Activated T-cell treated with anti-CD3 and anti-CD28 coated beads for 24 hours (primary cell): Measurements from ENCODE around the gene HOXA4.

Source experiments
- DNase-seq: peaks from one replicate; pipeline ENCODE4 v3.0.0-alpha.2; 2020; ENCODE audit warnings: low read depth

HOXA4 gene

DNA sequence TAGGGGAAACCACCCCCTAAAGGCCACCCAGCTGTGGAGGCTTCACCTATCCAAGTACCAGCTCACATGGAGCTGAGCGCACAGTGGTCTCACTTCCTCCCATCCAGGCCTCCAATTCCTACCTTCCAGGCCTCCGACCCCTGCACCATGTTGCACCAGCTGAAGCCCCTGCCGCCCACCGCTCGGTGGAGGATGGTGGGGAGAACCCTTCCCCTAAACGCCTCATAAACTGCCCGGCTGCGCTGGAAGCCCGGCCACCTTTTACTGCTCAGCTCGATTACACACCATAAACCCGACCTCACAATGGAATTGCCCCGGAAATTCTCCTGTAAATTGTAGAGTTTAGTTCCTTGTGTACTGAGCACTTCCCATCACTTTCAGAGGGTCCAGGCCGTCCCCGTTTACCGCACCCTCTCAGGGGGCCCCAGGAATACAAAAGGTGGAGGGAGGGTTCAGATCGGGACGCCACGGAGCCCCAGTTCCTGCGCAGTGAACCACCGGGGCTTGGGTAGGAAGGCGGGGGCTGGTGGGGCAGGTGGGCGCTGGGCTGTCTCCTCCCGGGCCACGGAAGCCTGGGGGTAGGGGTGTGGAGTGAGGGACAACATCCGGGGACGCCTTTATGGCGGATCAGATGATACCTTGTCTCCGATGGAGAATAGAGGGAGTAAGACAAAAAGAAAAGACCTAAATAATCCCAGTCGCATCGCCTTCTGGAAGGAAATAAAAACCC is 27.3 kb upstream of the HOXA4 start:
- no peak for DNase-seq

DNA sequence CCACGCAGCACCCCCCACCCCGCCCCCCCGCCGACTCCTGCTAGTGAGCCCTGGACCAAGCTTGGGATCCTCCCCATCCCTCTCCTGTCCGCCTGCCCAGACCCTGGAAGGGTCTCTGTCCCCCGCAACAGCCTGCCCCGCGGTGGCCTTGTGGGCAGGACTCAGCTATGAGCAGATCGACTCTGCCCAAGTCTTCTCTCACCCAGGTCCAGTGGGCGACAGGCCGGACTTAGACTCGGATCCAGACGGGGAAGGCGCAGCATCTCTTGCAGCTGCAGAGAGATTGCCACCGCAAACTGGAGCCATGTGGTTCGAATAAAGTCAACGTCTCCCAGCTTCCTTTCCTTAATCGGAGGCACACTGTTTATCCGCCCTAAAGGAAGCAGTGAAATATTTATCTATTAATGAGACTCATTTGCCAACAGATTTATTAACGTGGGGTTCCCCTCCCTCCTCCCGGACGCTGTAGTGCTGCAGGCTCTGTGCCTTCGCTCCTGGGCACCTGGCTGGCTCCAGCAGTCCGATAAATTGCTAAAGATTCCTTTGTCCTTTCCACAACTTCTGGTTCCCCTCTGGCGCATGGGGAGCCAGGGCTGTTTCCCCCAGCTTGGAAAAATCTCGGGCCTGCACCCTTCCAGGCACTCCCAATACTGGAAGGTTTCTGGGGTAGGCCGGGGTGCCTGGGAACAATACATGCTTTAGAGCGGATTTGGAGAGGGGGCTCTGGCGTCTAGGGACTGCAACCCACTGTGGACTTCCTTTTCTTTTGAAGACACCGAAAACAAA is 26.6 kb upstream of the HOXA4 start:
- DNase-seq: no peak

DNA sequence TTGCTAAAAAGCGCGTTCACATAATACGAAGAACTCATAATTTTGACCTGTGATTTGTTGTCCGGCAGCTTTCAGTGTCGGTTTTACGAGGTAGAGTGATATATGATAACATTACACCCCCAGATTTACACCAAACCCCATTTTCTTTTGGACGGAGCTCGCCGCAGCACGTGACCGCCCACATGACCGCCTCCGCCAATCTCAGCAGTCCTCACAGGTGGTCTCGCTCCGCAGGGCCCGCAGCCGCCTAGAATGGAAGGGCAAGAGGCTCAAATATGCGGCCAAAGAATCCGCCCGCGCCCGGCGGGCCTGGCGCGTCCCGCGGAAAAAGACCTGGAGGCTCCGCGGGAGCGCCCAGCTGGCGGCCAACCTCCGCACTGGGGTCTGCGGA is 25.9 kb upstream of the HOXA4 start, which contains the start of gene HOXA7:
Gene HOXA7 (minus strand): TSS at position 168 of the 391 bp plus-strand sequence. CDS start 130 bp downstream, at position 38.
- DNase-seq: no peak

DNA sequence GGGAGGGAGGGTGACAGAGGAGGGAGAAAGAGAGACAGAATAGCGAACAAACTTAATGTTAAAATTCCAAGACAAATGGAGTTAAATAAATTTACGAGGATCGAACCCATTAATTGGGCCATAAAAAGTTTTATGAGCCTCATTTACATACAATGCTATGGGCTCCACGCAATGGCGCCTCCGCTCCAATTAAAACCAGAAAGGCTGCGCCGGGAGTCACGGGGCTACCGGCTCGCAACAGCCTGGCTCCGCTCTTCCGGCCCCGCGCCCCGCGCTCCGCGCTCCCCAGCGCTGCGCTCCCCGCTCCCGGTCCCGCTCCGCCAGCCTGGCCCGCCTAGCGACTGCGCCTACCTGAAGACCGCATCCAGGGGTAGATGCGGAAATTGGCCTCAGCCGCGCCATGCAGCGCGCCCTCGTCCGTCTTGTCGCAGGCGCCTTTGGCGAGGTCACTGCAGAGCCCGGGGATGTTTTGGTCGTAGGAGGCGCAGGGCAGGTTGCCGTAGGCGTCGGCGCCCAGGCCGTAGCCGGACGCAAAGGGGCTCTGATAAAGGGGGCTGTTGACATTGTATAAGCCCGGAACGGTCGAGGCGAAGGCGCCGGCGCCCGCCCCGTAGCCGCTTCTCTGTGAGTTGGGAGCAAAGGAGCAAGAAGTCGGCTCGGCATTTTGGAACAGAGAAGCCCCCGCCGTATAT is 25.4 kb upstream of the HOXA4 start:
- no peak for DNase-seq

DNA sequence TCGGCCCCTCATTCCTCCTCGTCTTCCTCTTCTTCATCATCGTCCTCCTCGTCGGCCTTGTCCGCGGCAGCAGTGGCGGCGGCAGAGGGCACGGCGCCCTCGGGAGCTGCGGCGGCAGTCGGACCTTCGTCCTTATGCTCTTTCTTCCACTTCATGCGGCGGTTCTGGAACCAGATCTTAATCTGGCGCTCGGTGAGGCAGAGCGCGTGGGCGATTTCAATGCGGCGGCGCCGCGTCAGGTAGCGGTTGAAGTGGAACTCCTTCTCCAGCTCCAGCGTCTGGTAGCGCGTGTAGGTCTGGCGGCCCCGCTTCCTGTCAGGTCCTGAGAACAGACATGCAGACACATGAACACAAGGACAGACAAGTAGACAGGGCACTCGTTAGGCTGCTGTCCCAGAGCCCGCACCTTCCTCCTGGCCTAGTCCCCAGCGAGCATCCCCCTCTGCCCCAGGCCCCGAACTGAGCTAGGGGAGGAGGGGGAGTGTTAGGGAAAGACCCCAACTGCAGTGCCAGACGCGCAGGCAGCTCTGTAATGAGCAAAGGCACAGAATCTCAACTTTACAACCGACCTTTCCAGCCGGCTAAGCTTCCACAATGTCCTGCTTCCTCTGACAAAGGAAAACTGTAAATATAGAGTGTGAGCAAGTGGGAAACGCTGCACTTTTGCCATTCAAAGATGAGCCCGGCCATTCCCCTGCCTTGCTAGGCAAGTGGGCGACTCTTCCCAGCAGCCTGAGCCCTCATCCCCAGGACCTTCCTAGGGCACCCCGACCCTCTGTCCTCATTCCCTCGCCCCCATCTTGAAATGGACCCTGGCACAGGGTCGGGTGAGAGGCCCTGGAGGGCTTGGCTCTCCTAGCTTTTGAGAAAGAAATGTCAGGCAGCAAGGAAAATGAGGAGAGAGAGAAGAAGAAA is 24.6 kb upstream of the HOXA4 start:
- DNase-seq: no peak

DNA sequence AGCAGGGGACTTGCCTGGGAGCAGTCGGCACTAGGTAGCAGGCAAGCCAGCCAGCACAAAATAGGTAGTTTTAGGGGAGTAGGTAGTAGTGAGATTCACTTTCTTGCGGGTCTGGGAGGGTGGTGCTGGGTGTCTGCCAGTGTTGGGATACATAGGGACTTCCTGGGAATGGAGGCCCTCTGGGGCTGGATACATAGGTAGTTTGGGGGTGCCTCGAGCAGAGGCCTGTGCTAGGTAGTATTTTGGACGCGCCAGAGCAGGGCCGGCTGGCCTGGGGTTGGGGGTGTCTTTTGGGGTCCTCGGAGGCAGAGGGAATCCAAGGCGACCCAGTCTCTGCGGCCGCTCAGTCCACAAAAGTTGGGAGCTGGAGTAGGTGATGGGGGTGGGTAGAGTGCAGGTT is 23.8 kb upstream of the HOXA4 start:
- DNase-seq: no peak

DNA sequence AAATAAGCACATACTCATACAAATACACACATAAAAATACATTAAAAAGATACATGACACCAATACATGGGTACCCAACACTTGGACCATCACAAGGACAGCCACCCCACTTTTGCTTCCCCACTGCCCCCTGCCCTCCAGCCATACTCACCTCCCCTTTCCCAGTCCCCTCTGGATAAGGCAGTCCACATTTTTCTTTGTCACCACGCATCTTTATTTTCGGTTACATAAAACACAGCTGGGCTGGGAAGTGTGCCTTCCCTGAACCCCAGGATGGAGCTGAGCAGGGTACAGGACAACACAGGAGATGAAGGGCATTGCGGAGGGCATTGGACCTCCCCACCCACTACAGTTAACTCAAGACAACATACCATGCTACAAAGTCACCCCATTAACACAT is 23.0 kb upstream of the HOXA4 start:
- DNase-seq: no peak

DNA sequence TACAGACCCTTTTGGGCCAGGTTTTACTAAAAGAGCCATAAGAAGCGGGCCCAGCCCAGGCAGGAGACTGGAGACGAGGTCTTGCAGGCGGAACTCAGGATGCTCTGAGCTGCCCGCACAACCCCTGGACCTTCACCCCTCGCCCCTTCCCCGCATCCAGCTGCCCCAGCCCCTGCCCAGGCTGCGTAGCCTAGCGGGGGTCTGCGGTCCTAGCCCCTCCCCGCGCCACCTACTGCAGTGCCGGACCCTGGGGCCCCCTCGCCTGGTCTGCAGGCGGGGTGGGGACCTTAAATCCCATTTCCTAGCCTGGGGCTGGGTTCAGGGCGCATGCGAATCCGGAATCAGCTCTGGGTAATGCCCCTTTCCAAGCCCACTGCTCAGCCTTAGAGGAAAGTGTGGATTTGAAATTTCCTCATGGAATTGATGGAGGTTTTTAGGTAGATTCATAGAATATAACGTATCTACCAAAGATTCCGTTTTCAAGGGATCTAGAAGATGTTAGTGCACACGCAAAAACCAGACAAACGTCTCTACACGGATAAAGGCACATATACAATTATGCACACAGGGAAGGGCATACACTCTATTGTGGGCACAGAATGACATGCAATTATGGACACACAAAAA is 22.4 kb upstream of the HOXA4 start:
- no peak for DNase-seq

DNA sequence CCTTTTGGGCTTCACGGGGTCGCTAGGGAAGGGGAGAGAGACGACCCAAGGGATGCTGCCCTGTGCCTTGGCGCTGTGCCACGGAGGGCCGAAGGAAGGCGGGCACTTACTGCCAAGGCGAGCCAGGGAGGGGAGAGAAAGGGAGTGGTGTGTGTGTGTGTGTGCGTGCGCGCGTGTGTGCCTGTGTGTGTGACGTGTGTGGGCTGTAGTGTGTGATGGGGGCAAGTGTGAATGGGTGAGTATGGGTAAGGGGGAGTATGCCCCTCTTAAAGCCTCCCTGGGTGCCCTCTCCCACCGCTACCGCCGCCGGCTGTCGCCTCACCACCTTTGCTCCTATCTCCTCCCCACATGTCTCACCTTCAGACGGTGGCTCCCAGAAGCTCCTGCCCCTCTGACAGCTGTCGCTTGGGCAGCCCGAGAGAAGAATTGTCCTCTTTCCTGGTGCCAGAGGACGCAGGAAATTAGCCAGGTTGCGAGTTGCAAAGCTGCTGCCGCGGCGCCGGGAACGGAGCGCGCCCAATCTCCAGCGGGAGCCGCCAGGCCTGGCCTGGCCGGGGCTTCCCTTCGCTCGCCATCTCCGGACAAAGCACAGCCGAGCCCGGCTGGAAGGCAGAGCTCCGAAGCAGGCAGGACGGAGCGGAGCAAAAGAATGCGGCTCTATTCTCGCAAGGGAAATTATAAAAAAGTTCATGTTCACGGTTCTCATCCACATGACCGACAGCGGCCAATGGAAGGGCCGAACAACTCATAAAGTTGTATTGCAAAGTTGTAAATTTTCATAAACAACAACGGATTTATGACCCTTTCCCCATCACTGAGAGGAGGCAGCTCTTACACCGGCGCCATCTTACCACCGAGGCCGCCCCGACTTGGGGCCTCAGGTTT is 21.6 kb upstream of the HOXA4 start, which contains the start of gene HOXA3:
Gene HOXA3 (minus strand): TSS at position 653 of the 885 bp plus-strand sequence. CDS start 41,943 bp downstream, outside the sequence.
- no peak for DNase-seq

DNA sequence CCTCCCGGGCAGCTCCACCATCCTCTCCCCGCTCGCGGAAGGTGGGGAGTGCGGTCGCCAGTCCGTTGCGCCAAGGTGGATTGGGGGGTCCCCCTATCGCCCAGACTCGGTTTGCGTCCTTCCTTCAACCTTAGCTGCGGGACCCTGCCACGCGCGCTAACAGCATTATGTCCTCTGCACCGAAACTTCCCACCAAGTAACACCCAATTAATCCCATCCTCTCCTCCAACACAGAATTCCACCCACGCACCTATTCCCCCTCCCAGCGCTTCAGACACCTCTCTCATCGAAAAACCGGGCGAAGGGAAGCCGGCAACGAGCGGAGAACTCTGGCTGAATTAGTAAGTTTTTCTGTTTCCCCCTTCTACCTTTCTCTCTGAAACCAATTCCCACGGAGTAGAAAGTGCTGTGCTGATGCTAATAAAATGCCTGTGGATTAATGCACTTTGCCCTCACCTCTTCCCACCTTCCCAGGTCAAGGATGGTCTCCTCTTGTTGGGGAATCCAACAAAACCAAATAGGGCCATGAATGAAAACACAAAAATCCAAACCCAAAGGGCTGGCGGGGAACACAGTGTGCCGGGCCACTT is 20.9 kb upstream of the HOXA4 start:
- no peak for DNase-seq

DNA sequence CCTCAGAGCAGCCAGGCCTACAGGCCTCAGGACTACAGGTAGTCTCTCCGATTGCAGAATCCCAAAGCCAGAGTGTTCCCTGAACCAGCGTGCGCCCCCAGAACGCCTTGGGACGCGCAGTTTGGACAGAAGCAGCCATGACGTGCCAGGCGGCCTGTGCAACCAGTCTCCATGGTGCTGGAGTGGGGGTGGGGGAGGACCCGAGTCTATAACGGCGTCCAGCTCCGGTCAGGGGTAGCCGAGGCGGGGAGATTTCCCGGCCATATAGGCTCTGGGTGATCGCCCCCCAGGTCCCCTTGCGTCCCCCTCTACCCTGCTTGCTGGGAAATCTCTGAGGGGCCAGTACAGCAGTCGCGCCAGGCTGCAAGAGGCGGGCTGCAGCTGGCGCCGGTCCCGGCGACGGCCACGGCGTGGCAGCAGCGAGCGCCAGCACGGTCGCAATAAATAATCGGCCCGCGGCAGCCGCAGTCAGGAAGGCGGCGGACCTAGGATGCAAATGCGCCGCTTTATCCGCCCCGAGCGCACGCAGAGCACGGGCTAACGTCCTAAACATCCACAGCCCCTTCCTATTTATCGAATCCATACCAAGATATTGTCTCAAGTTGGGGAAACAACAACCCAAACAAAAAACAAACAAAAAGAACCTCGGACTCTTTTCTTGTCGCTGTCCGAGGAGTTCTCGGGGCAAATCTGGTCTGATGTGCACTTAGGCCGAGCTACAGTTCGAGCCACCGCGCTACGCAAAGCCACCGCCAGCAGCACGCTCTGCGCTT is 20.2 kb upstream of the HOXA4 start:
- peak; percentile 57 for DNase-seq

DNA sequence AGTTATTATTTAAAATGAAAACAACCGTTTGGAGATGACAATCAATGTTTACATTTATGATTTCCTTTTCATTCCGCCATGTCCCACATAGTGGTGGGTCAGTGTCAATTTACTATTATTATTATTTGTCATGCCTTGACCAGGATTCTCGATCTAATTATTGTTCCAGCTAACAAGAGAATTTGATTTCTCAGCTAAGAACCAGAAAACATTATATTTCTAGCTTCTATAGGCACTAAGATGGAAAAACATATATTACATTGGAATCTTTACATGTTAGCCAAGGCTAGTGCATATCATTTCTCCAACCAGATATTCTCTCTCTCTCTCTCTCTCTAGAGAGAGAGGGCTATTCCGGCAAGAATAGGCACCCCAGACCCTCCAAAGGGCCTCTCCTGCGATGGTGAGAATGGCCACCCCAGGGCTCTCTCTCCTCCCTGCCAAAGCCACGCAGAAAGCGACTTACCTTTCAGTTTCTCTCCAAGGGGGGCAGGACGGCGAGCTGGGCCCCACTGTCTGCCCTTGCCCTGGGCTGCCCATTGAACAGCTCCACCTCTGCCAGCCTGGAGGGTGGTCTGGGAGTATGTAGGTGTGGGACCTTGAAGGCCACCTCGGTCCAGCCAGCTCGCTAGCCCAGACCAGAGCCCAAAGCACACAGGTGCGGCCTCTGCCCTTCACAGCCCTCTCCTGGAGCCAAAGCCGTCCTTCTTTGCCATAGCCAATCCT is 19.4 kb upstream of the HOXA4 start:
- DNase-seq: no peak

DNA sequence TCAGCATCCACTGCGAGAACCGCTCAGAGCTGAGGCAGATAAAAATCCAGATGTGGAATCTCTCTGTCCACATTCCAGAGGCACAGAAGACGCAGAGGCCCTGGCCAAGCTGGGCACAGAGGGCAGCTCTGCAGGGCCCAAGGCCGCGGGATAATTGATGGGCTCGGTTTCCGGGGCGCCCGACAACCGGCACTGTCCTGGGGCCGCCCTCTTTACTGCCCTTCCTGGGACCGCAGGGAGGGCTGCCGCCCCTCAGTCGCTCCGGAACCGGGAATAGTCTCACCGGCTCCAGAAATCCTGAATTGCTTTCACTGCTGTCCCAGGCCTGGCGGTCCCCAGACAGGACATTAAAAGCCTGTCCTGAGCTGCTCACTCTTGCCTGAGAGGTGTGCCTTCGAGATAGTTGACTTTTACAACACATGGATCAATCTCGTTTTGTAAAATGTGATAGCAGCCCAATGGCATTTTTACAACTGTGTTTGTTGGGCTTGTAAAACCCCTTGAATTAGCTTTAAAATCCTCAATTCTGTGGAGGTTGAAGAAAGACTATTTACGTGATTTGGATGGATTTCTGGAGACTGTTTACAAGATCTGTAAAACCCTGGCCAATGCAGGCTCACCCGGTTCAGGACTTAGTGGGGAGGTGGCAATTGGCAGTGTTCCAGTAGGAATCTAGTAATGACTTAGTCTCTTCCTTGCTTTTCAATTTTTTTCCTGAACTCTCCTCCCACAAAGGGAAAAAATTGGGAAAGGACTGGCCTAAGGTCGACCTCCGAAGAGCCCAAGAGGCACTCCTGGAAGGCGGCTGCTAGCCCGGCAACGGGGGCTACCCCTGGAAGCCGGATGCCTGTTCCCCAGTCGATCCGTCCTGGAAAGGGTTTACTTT is 18.4 kb upstream of the HOXA4 start:
- DNase-seq: no peak

DNA sequence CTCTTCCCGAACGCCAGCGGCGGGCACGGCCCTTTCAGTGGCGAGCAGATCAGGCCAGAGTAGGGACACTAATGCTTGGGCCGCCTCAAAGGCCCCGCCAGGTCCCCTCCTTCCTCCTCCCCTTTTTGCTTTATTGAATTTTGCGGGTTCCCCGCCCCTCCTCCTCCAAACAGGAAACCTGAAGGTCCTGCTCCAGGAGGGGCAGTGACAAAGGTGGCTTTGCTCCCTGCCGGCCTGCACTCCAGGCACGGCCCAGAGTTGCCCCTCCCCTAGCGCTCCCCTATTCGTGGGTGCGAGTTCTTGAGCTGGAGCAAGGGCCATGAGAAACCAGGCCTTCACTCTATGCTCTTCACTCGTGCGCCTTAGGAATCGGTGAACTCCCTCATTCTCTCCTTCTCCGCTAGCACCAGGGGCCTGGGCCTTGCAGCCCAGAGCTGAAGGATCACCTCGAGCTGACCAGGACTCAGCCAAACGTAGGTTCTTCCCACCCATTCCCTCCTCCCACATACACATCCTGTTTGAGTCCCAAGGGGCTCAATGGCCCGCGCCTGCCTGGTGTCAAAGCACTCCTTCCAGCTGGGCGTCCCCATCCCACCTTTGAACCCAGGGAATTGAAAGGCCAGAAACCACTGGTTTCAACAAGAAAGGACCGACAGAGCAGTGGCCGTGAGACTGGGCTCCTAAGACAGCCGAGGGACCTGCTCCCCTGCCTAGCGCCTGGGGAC is 17.6 kb upstream of the HOXA4 start:
- no peak for DNase-seq

DNA sequence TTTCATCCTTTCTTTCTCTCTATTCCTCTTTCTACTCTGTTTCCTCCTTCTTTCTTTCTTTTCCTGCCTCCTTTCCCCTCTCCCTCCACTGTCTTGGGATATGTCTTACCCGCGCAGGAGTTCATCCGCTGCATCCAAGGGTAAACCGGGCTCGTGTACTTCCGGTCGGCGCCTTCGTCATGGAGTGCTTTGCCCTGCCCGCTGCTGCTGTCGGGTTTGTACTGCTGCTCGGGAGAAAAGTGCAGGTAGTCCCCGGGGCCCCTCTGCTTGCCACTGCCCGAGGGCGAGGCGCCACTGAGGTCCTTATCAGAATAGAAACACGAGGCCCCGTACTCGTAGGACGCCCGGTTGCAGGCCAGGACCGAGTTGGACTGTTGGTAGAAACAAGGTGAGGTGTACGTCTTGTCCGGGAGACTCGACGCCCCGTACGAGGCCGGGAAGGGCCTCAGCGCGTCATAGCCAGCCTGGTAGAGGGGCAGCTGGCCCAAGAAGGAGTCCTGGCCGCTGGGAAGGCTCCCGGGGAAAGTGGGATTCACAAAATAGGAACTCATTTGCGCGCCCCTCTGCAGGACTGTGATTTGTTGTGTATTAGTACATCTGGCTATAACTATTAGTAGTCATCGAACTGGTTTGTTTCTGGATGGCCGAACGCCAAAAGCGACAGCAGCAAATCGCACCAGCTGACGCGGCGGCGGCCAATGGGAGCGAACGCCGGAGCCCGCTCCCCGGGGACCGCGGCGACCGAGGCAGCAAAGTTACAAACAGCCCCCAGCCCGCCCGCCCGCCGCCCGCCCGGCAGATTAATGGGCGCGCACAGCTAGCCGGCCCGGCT is 16.9 kb upstream of the HOXA4 start, which contains the start of gene HOXA6:
Gene HOXA6 (minus strand): TSS at position 576 of the 832 bp plus-strand sequence. CDS start 25 bp downstream, at position 551.
- DNase-seq: no peak
